ENCODE measurements around the gene ABCB11. TPM values are rescaled to one million over a fixed set of nuclear protein-coding genes. Genes with fewer than 3 reads are reported as not detected.

The ABCB11 gene
- total RNA-seq, 1 experiment from 2014 or later = 0.12 TPM

GRCh38 chr2:168997794-168998193, 33.3 kb downstream of the ABCB11 start:
- no peak overlapping the region for H2AFZ ChIP-seq (ENCODE audit: low read depth, low read length, poor library complexity, severe bottlenecking)
- no peaks in the 10 kb centered on the region for H3K36me3 ChIP-seq (ENCODE audit: control insufficient read depth in 1 of 2, insufficient read depth in 2 of 2, low read length in 2 of 2)
- H3K9me2 ChIP-seq (ENCODE audit: insufficient read depth) = no peaks in the 10 kb centered on the region
- TF ChIP-seq SP1 (IDR thresholded peaks at IDR 0.05; ENCODE audit: low read depth) (no peak), SRF (IDR thresholded peaks at IDR 0.05; ENCODE audit: low read depth) (no peak), CBX3 (IDR thresholded peaks at IDR 0.05; ENCODE audit: low read depth) (no peak), EZH2phosphoT487 (IDR thresholded peaks at IDR 0.05; ENCODE audit: borderline replicate concordance) (no peak), YY1 (IDR thresholded peaks at IDR 0.05; ENCODE audit: extremely low read depth, insufficient replicate concordance, low read depth, low read length) (no peak), FOSL1 (IDR thresholded peaks at IDR 0.05; ENCODE audit: low read depth) (no peak), ZBTB33 (IDR thresholded peaks at IDR 0.05; ENCODE audit: extremely low read depth, insufficient replicate concordance, low read length) (no peak), SIN3A (IDR thresholded peaks at IDR 0.05; ENCODE audit: low read depth) (no peak), ELF1 (IDR thresholded peaks at IDR 0.05; ENCODE audit: borderline replicate concordance, low read depth) (no peak), POLR2A (IDR thresholded peaks at IDR 0.05; ENCODE audit: borderline replicate concordance, extremely low read depth, insufficient read depth, insufficient read length) (no peak), CTCF (IDR thresholded peaks at IDR 0.05 in 2 of 3, conservative IDR thresholded peaks at IDR 0.05 in 1 of 3; ENCODE audit: borderline replicate concordance in 1 of 3, insufficient read depth in 1 of 3, low read depth in 2 of 3, low read length in 2 of 3) (no peak), EZH2 (IDR thresholded peaks at IDR 0.05) (no peak), JUND (IDR thresholded peaks at IDR 0.05) (no peak), REST (IDR thresholded peaks at IDR 0.05; ENCODE audit: low read depth) (no peak)
- no peaks in the 10 kb centered on the region for H3K27me3 ChIP-seq (ENCODE audit: insufficient read depth, low read length)
- DNase-seq (ENCODE audit: low read depth, low spot score) (no peak), ATAC-seq (no peak)
- BruUV-seq (replicated peaks) = no TSS peak
- intact Hi-C loops (cut with micrococcal nuclease) = no loop called here
- no peaks in the 10 kb centered on the region for H4K20me1 ChIP-seq (ENCODE audit: insufficient read depth)
- RAD21 ChIA-PET (ENCODE audit: low non-redundant PET in 1 of 2, low total read pairs in 2 of 2, uncharacterized antibody in 2 of 2, unreplicated experiment in 2 of 2) = no interaction called here
- no peaks in the 10 kb centered on the region for H3K9me3 ChIP-seq (ENCODE audit: control insufficient read depth in 1 of 2, insufficient read depth in 1 of 2, low read depth in 1 of 2, low read length in 2 of 2)
- no peak overlapping the region for H3K4me3 ChIP-seq (replicated peaks in 1 of 2; ENCODE audit: low read depth in 1 of 2, low read length in 2 of 2)
- CTCF ChIA-PET = no interaction called here
- no peak overlapping the region for H3K9ac ChIP-seq (ENCODE audit: low read length)
- H3K27ac ChIP-seq (ENCODE audit: low read depth, low read length) = no peak overlapping the region
- no peaks in the 10 kb centered on the region for H3K4me1 ChIP-seq (ENCODE audit: control insufficient read depth in 1 of 2, insufficient read depth in 2 of 2, low read length in 2 of 2)
- no peaks in the 10 kb centered on the region for H3K79me2 ChIP-seq (ENCODE audit: insufficient read depth, low read length)
- POLR2A ChIA-PET = no interaction called here
- H3K4me2 ChIP-seq (ENCODE audit: low read length) = no peak overlapping the region

Measured in HCT116 (cell line).